Activated CD8-positive, alpha-beta T cell treated with anti-CD3 and anti-CD28 coated beads, Interleukin-2, amount 10 ng/mL, durations not matched to agents 7 days and 5 days (primary cell): ENCODE measurements around the gene TAC4. TPM values are rescaled to one million over a fixed set of nuclear protein-coding genes. Genes with fewer than 3 reads are reported as not detected.

ENCODE experiments used
- ATAC-seq: fragments of 150-1000 bp; cut with Tn5 transposase; one replicate; pipeline ENCODE4 v1.10.0; 2021; ENCODE audit warnings: moderate library complexity
- CTCF ChIA-PET: fragments of 350-600 bp; sonication (Branson Sonifier 250); formaldehyde crosslinking; loops from one replicate; lab custom pipeline; 2021; ENCODE audit warnings: antibody characterized with exemption; lab: Charles Lee
- POLR2A ChIA-PET: fragments of 350-600 bp; sonication (Branson Sonifier 250); formaldehyde crosslinking; loops from one replicate; lab custom pipeline; 2021; ENCODE audit warnings: antibody characterized with exemption; lab: Charles Lee
- DNase-seq: peaks from one replicate; pipeline ENCODE4 v3.0.0-alpha.2; 2020
- H3K27ac Mint-ChIP-seq: one replicate; pipeline ENCODE4 v1.8.0; 2021; ENCODE audit warnings: mild to moderate bottlenecking, mixed read lengths
- H3K27me3 Mint-ChIP-seq: one replicate; pipeline ENCODE4 v1.8.0; 2021; ENCODE audit warnings: low read depth, mixed read lengths
- H3K36me3 Mint-ChIP-seq: one replicate; pipeline ENCODE4 v1.8.0; 2021; ENCODE audit warnings: low read depth, mixed read lengths
- H3K4me1 Mint-ChIP-seq: one replicate; pipeline ENCODE4 v1.8.0; 2021; ENCODE audit warnings: low read depth, mixed read lengths
- H3K4me3 Mint-ChIP-seq: one replicate; pipeline ENCODE4 v1.8.0; 2021; ENCODE audit warnings: mild to moderate bottlenecking, mixed read lengths
- H3K9me3 Mint-ChIP-seq: one replicate; pipeline ENCODE4 v1.8.0; 2022; ENCODE audit warnings: mixed read lengths; ENCODE audit not compliant: insufficient read depth
- total RNA-seq, 2 experiments: library from RNA; stranded (reverse); gene quantifications; one replicate each; pipeline ENCODE4 v1.2.3, GENCODE V29; 2021

Gene TAC4
- total RNA-seq, 2 experiments from 2014 or later, result not detected

DNA sequence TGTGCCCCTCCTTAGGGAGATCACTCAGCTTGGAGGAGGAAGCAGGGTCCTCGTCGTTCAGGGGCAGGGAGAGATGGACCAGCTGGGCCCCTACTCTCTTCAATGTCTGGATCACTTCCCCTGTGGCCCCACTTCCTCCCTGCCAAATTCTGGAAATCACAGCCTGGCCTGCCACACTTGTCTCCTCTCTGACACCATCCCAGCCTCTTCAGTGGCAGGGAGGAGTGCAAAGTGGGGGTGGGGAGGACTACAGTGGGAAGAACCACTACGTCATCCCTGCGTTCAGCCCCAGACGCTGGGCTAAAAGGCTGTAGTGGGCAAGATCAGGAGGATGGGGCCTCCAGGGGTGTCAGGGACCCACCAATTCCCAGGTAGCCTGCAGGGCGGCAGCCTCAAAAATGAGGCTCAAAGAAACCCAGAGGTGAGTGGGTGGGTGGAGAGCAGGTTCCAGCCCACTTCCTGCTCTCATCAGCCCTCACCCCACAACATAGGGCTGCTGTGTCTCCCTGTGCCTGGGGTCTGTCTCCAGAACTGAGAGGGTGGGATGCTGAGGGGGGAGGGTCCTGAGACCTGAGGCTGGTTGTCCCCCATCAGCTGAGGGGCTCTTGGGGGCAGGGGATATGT, 25.0 kb upstream of the TAC4 start:
- Mint-ChIP-seq H3K27me3 (peaks cover 6% of the 10 kb centered on the region), H3K9me3 (no peaks in the 10 kb centered on the region), H3K36me3 (no peaks in the 10 kb centered on the region), H3K4me3 (no peak overlapping the region), H3K4me1 (peaks cover 14% of the 10 kb centered on the region), H3K27ac (peak overlapping the region; percentile 52)
- ATAC-seq (no peak), DNase-seq (no peak)
- ChIA-PET POLR2A (interaction anchor here (0.6 kb wide), 1 partner anchor 513 kb away, joined by 3 read pairs; no protein-coding TSS in a partner anchor), CTCF (interaction anchor here (1.1 to 9.8 kb wide), 3 partner anchors 11 to 222 kb away, joined by 4 to 137 read pairs (median 4); partner anchors contain the start of genes DLX3 and PDK2)

DNA sequence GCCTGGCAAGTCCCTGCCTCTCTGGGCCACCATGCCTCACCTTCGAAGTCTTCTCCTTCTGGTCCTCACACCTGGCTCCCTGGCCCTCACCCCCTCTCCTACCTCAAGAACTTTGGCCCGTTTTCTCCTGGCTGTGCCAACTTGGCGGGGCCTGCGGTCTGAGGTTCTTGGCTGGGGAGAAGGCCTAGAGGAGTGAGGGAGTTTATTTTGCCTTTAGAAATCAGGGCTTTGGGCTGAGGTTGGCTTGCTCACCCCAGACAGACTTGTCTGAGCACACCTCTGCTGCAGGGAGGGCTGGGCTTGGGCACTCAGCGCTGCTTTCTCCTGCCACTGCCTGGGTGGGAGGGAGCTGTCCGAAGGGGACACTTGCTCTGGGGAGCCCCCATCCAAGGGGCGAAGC, 23.3 kb upstream of the TAC4 start:
- ChIA-PET POLR2A (no interaction called here), CTCF (interaction anchor here (1.2 to 1.6 kb wide), 3 partner anchors 9 to 125 kb away, joined by 3 to 5 read pairs (median 3); no protein-coding TSS in a partner anchor)
- ATAC-seq (no peak), DNase-seq (no peak)
- Mint-ChIP-seq H3K27me3 (peaks cover 7% of the 10 kb centered on the region), H3K9me3 (no peaks in the 10 kb centered on the region), H3K4me1 (peaks cover 14% of the 10 kb centered on the region), H3K27ac (no peak overlapping the region), H3K4me3 (no peak overlapping the region), H3K36me3 (no peaks in the 10 kb centered on the region)

- CTCF ChIA-PET, result interaction anchor here (1.5 kb wide), 1 partner anchor 126 kb away, joined by 3 read pairs; no protein-coding TSS in a partner anchor
- peaks cover 14% of the 10 kb centered on the region for H3K4me1 Mint-ChIP-seq
- H3K27me3 Mint-ChIP-seq, result peaks cover 4% of the 10 kb centered on the region
- H3K27ac Mint-ChIP-seq, result no peak overlapping the region
- DNase-seq, result no peak
- no peaks in the 10 kb centered on the region for H3K9me3 Mint-ChIP-seq
- POLR2A ChIA-PET, result no interaction called here
- ATAC-seq, result no peak
- no peaks in the 10 kb centered on the region for H3K36me3 Mint-ChIP-seq
- no peak overlapping the region for H3K4me3 Mint-ChIP-seq
Observed at GRCh38 chr17:49870298-49870697, 22.4 kb upstream of the TAC4 start.

GRCh38 chr17:49869038-49869374, 21.1 kb upstream of the TAC4 start:
- Mint-ChIP-seq H3K9me3 (no peaks in the 10 kb centered on the region), H3K27ac (no peak overlapping the region), H3K4me3 (no peak overlapping the region), H3K36me3 (no peaks in the 10 kb centered on the region), H3K27me3 (peaks cover 4% of the 10 kb centered on the region), H3K4me1 (peaks cover 14% of the 10 kb centered on the region)
- ATAC-seq (no peak), DNase-seq (no peak)
- ChIA-PET POLR2A (no interaction called here), CTCF (no interaction called here)

- CTCF ChIA-PET, result interaction anchor here (1.5 to 14.2 kb wide), 2 partner anchors 9 to 129 kb away, joined by 3 to 194 read pairs; partner anchors contain the start of gene DLX3
- Mint-ChIP-seq H3K4me1 (no peaks in the 10 kb centered on the region), H3K27ac (no peak overlapping the region), H3K36me3 (no peaks in the 10 kb centered on the region), H3K4me3 (no peak overlapping the region), H3K27me3 (peaks cover 4% of the 10 kb centered on the region), H3K9me3 (no peaks in the 10 kb centered on the region)
- ATAC-seq, result no peak
- no peak for DNase-seq
- POLR2A ChIA-PET, result no interaction called here
Observed at GRCh38 chr17:49866882-49867413, 19.1 kb upstream of the TAC4 start.

DNA sequence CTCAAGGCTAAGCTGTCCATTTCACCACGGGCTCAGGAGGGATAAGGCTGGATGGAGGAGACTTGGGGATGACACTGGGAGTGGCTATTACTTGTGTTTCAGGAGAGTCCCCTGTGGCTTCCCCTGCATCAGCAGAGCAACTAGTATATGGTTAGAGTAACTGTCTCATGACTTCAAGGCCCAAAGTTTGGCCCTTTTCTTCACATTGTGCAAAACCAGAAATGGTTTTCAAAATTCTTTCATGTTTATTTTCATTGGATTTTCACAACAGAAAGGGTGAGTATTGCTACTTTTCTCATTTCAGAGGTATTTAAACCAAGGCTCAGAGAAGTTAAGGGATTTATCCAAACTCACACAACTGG, 18.1 kb upstream of the TAC4 start:
- no peaks in the 10 kb centered on the region for H3K36me3 Mint-ChIP-seq
- ATAC-seq, result no peak

DNA sequence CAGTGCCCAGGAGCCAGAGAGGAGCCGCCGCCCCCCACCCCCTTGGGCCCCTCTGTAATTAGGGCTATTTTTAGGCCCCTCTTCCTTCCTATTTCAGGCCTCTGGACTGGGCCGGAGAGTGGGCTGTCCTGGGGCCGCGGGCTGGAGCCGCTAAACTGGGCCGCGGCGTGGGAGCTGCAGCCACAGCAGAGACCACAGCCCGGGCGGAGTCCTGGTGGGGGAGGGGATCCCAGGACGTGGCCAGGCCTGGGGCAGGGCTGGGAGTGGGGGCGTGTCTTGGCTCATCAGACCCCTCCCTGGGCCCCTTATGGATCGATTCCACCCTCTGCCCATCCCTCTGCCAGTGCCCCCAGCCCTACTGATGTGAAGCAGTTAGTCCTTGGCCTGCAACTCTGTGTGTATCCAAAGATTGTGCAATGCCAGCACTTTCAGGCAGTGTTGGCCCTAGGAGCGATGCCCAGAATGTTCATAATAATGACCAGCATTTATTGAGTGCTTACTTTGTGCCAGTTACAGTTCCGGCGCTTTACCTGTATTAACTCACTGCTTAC, 15.0 kb upstream of the TAC4 start:
- Mint-ChIP-seq H3K27ac (no peak overlapping the region), H3K4me3 (no peak overlapping the region), H3K36me3 (no peaks in the 10 kb centered on the region), H3K27me3 (peaks cover 6% of the 10 kb centered on the region), H3K9me3 (no peaks in the 10 kb centered on the region), H3K4me1 (no peaks in the 10 kb centered on the region)
- ChIA-PET CTCF (interaction anchor here (1.3 to 14.2 kb wide), 3 partner anchors 11 to 134 kb away, joined by 4 to 194 read pairs (median 4); partner anchors contain the start of gene DLX3), POLR2A (no interaction called here)
- no peak for DNase-seq
- ATAC-seq, result no peak

More for the DNA sequence above, 18.1 kb upstream of the TAC4 start:
- peaks cover 4% of the 10 kb centered on the region for H3K27me3 Mint-ChIP-seq
- no peak for DNase-seq
- H3K27ac Mint-ChIP-seq, result no peak overlapping the region
- H3K9me3 Mint-ChIP-seq, result no peaks in the 10 kb centered on the region
- no peak overlapping the region for H3K4me3 Mint-ChIP-seq
- POLR2A ChIA-PET, result no interaction called here
- no peaks in the 10 kb centered on the region for H3K4me1 Mint-ChIP-seq
- CTCF ChIA-PET, result interaction anchor here (1.1 to 14.2 kb wide), 3 partner anchors 10 to 130 kb away, joined by 3 to 194 read pairs (median 3); partner anchors contain the start of gene DLX3

- POLR2A ChIA-PET, result no interaction called here
- Mint-ChIP-seq H3K36me3 (no peaks in the 10 kb centered on the region), H3K4me1 (no peaks in the 10 kb centered on the region), H3K27me3 (peaks cover 2% of the 10 kb centered on the region), H3K9me3 (no peaks in the 10 kb centered on the region), H3K27ac (no peak overlapping the region), H3K4me3 (no peak overlapping the region)
- DNase-seq, result peak; percentile 64
- peak; percentile 66 for ATAC-seq
- CTCF ChIA-PET, result interaction anchor here (0.7 to 14.2 kb wide), 9 partner anchors 11 to 227 kb away, joined by 3 to 194 read pairs (median 4); partner anchors contain the start of gene DLX3
Observed at GRCh38 chr17:49861150-49861884, 13.4 kb upstream of the TAC4 start.

DNA sequence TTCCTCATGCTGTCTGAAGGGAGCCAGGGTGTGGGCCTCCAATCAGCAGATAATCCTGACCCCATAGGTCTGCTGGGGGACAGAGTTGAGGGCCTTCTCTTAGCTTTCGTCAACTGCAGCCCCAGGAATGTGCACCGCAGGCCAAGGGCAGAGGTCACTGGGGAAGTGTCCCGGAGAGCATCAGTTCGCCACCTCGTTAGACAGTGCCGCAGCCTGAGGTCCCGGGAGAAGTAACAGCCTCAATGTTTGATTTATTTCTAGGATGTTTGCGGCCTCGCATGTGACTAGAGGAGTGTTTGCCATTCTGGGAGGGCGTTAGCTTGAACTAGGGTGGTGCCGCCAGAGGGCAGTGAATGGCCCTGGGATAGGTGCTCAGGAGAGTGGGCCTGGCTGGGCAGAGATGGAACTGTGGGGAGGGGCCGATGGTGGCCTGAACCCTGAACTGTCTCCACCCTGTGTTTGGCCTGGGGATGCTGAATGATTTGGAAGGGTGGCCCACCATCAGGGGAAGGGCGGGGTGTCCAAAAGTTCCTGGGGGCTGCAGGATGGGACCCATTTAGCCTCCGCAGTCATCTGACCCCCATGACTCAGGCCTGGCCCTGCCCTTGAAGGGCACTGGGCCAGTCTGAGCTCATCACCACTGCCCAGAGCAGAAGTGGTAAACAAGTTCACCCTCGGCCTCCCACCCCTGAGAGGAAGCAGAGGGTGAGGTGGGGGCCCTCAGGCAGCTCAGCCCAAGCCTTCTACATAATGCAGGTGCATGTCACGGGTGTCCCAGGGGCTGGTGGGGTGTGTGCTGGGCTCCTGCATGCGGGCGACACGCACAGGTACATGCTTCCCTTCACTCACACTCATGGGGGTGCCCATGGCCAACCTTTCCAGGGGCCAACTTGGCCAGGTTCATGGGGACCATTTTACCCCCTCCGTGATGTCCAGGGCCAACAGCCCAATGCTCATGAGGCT, 12.4 kb upstream of the TAC4 start:
- Mint-ChIP-seq H3K4me1 (no peaks in the 10 kb centered on the region), H3K27me3 (peaks cover 5% of the 10 kb centered on the region), H3K36me3 (no peaks in the 10 kb centered on the region), H3K27ac (no peak overlapping the region), H3K9me3 (no peaks in the 10 kb centered on the region), H3K4me3 (no peak overlapping the region)
- DNase-seq (no peak), ATAC-seq (no peak)
- ChIA-PET CTCF (interaction anchor here (1.0 to 14.2 kb wide), 4 partner anchors 9 to 299 kb away, joined by 3 to 194 read pairs (median 4); partner anchors contain the start of gene DLX3), POLR2A (interaction anchor here (0.6 kb wide), 1 partner anchor 183 kb away, joined by 4 read pairs; no protein-coding TSS in a partner anchor)

GRCh38 chr17:49858796-49859195, 10.9 kb upstream of the TAC4 start:
- Mint-ChIP-seq H3K4me3 (no peak overlapping the region), H3K9me3 (no peaks in the 10 kb centered on the region), H3K4me1 (no peaks in the 10 kb centered on the region), H3K36me3 (no peaks in the 10 kb centered on the region), H3K27me3 (peaks cover 10% of the 10 kb centered on the region), H3K27ac (no peak overlapping the region)
- CTCF ChIA-PET, result interaction anchor here (14.2 kb wide), 1 partner anchor 138 kb away, joined by 194 read pairs; the partner anchor contains the start of gene DLX3
- POLR2A ChIA-PET, result interaction anchor here (0.6 kb wide), 1 partner anchor 1356 kb away, joined by 3 read pairs; no protein-coding TSS in a partner anchor
- DNase-seq (no peak), ATAC-seq (no peak)
